ENCODE measurements around the gene LCN6. TPM values are rescaled to one million over a fixed set of nuclear protein-coding genes. Genes with fewer than 3 reads are reported as not detected.

Gene LCN6
- total and polyA plus RNA-seq, 9 of the 15 experiments (the other 6 are each of a cell fraction or from before 2014, with no cell fraction given) = 0.10 to 0.45 (median 0.37) TPM; not detected in 5

GRCh38 chr9:136793086-136793946 lies 45.0 kb upstream of the LCN6 start (continued):
- TF ChIP-seq PREB (CRISPR knock-in tag; IDR thresholded peaks at IDR 0.05) (no peak), BRD4 (IDR thresholded peaks at IDR 0.05) (no peak), SMAD3 (CRISPR knock-in tag; conservative IDR thresholded peaks at IDR 0.05) (no peak), CAMTA2 (CRISPR knock-in tag; conservative IDR thresholded peaks at IDR 0.05) (0 out of 2 replicates have a peak, but pooled peaks have one; percentile 38), L3MBTL2 (IDR thresholded peaks at IDR 0.05) (peak; percentile 32; the same call in 1 of the 2 replicates)

GRCh38 chr9:136792321-136793085 lies 44.2 kb upstream of the LCN6 start:
- WGBS (ENCODE audit: insufficient coverage, low coverage, missing lambda C conversion rate) = 72% methylated on average over 14 of the region's 15 CpGs
- ChIA-PET POLR2A (interaction anchor here (2.8 kb wide), 1 partner anchor 15 kb away, joined by 14 read pairs; the partner anchor contains the start of gene RABL6), CTCF (ENCODE audit: low intra/inter-chr PET ratio) (interaction anchor here (0.9 to 1.9 kb wide), 2 partner anchors 49 to 237 kb away, joined by 3 to 7 read pairs; partner anchors contain the start of gene AJM1)
- Histone ChIP-seq H3K79me2 (ENCODE audit: control insufficient read depth, insufficient read depth, low read length) (peaks cover 19% of the 10 kb centered on the region), H4K20me1 (replicated peaks; ENCODE audit: control insufficient read depth, insufficient read depth, low read length) (peaks cover 5% of the 10 kb centered on the region; the same call in 1 of the 2 replicates), H2AFZ (ENCODE audit: low read depth, low read length) (no peak overlapping the region), H3K4me1 (replicated peaks in 1 of 2; ENCODE audit: control insufficient read depth in 2 of 2, insufficient read depth in 2 of 2, low read length in 2 of 2) (peaks cover 61% of the 10 kb centered on the region in 2 experiments), H3K9me1 (ENCODE audit: control insufficient read depth, insufficient read depth, low read length) (peaks cover 4% of the 10 kb centered on the region), H3K4me3 (peak overlapping the region; percentile 58), H3K27me3 (ENCODE audit: control insufficient read depth in 2 of 2, insufficient read depth in 2 of 2, low read length in 2 of 2) (no peaks in the 10 kb centered on the region), H3K9ac (ENCODE audit: insufficient read depth in 1 of 2, low read depth in 2 of 2, low read length in 2 of 2) (peak overlapping the region; percentile 86 to 93), H3K4me2 (ENCODE audit: insufficient read depth, low read length) (peak overlapping the region; percentile 99), H3K36me3 (ENCODE audit: control insufficient read depth, insufficient read depth, low read length) (peaks cover 18% of the 10 kb centered on the region; the same call in 1 of the 3 replicates), H3K27ac (ENCODE audit: extremely low read depth, low read depth, low read length) (peak overlapping the region; percentile 79), H3K9me3 (replicated peaks; ENCODE audit: control insufficient read depth, insufficient read depth, low read depth, low read length) (no peaks in the 10 kb centered on the region)
- BruUV-seq (replicated peaks) = no TSS peak
- ATAC-seq = no peak
- DNase-seq (ENCODE audit: extremely low read depth in 1 of 4, low spot score in 3 of 4) = no peak
- no peak for FAIRE-seq
- intact Hi-C loops (cut with micrococcal nuclease) (no loop called here), in situ Hi-C loops (cut with MboI) (loop anchor here (25.0 kb wide), 1 partner anchor 445 kb away; the partner anchor contains the start of genes CYSRT1, RNF224, SLC34A3 and TUBB4B)
- no peak for TF ChIP-seq LARP7 (IDR thresholded peaks at IDR 0.05)
- no peak for TF ChIP-seq TAL1 (IDR thresholded peaks at IDR 0.05)
- no peak for TF ChIP-seq FOS (IDR thresholded peaks at IDR 0.05; ENCODE audit: extremely low read depth, insufficient read length)
- TF ChIP-seq ADNP (tag; IDR thresholded peaks at IDR 0.05) = no peak
- peak; percentile 32 for TF ChIP-seq KDM5B (IDR thresholded peaks at IDR 0.05; ENCODE audit: insufficient replicate concordance, low read depth, low read length)
- no peak for TF ChIP-seq PBX2 (CRISPR knock-in tag; IDR thresholded peaks at IDR 0.05; ENCODE audit: low read depth)
- TF ChIP-seq PBX2 (tag; conservative IDR thresholded peaks at IDR 0.05; ENCODE audit: low read depth) = no peak
- no peak for TF ChIP-seq ZNF589 (CRISPR knock-in tag; IDR thresholded peaks at IDR 0.05; ENCODE audit: low read depth)
- TF ChIP-seq HMG20A (CRISPR knock-in tag; conservative IDR thresholded peaks at IDR 0.05) = no peak

Measured in K562 (cell line).